A549 (cell line): ENCODE measurements around the gene PCBP3. TPM values are rescaled to one million over a fixed set of nuclear protein-coding genes. Genes with fewer than 3 reads are reported as not detected.

Experiments
- ATAC-seq, 2 experiments: fragments of 200-7000 bp in 1 of 2; fragments of >200 bp in 1 of 2; cut with Nextera tagmentation in 1 of 2; cut with Tn5 transposase in 1 of 2; 3 replicates each; pipeline versions ENCODE4 v1.8.0 to v1.9.1; 2018 to 2020; ENCODE audit warnings: mild to moderate bottlenecking in 1 of 2, moderate library complexity in 1 of 2
- CTCF ChIA-PET: fragments of 300-600 bp; sonication (Branson Sonifier 250); formaldehyde crosslinking; extraction: SDS; loops from one replicate; lab custom pipeline; 2021; ENCODE audit warnings: antibody characterized with exemption, inconsistent platforms; lab: Yijun Ruan, JAX
- POLR2A ChIA-PET: fragments of 350-600 bp; formaldehyde crosslinking; extraction: SDS; loops from one replicate; lab custom pipeline; 2021; ENCODE audit warnings: antibody characterized with exemption, inconsistent platforms; lab: Yijun Ruan, JAX
- DNase-seq, 2 experiments: peaks; one replicate each; pipeline versions ENCODE4 v3.0.0 to v3.0.0-alpha.2; 2011 to 2016; ENCODE audit warnings: low read depth in 1 of 2, low spot score in 1 of 2
- FAIRE-seq: peaks from 2 replicates; lab custom pipeline; 2011; peaks lifted over from hg19 to GRCh38; lab: Jason Lieb, UNC
- H3K27ac ChIP-seq, 2 experiments: fragments of >200 bp; sonication (Bioruptor Twin); formaldehyde crosslinking; 3 replicates each; pipeline ENCODE4 v1.5.1; 2016 to 2017
- H3K4me1 ChIP-seq: fragments of >200 bp; sonication (Bioruptor Twin); formaldehyde crosslinking; 3 replicates; pipeline ENCODE4 v1.6.1; 2016
- H3K4me2 ChIP-seq: fragments of >200 bp; sonication (Bioruptor Twin); formaldehyde crosslinking; 3 replicates; pipeline ENCODE4 v1.6.1; 2016
- H3K4me3 ChIP-seq: fragments of >200 bp; sonication (Bioruptor Twin); formaldehyde crosslinking; 3 replicates; pipeline ENCODE4 v1.5.1; 2016
- H3K9me3 ChIP-seq: fragments of >200 bp; sonication (Bioruptor Twin); formaldehyde crosslinking; 3 replicates; pipeline ENCODE4 v1.6.1; 2016
- BHLHE40 ChIP-seq: IDR thresholded peaks from 2 replicates; pipeline ENCODE4 v1.6.1; 2012; ENCODE audit warnings: low read depth, low read length, inconsistent platforms
- CBX2 ChIP-seq: fragments of 200-600 bp; sonication (generic); IDR thresholded peaks from 2 replicates; pipeline ENCODE4 v1.6.1; 2016; ENCODE audit warnings: low read depth, mild to moderate bottlenecking, borderline replicate concordance
- CBX8 ChIP-seq: fragments of 200-600 bp; sonication (generic); IDR thresholded peaks from 2 replicates; pipeline ENCODE4 v1.6.1; 2016
- CHD2 ChIP-seq: fragments of 150-350 bp; IDR thresholded peaks from 2 replicates; pipeline ENCODE4 v1.6.1; 2014; ENCODE audit warnings: low read length; ENCODE audit not compliant: partially characterized antibody
- CTCF ChIP-seq: fragments of >200 bp; sonication (Bioruptor Twin); formaldehyde crosslinking; IDR thresholded peaks from 3 replicates; pipeline ENCODE4 v1.5.1; 2016
- E2F6 ChIP-seq: IDR thresholded peaks from 2 replicates; pipeline ENCODE4 v1.6.1; 2012; ENCODE audit warnings: low read depth, borderline replicate concordance
- EP300 ChIP-seq, 2 experiments: fragments of >200 bp; sonication (Bioruptor Twin); formaldehyde crosslinking; IDR thresholded peaks; 2 replicates in 1 of 2; 3 replicates in 1 of 2; pipeline ENCODE4 v1.6.1; 2016 to 2017
- ESRRA ChIP-seq: fragments of 150-350 bp; IDR thresholded peaks from 2 replicates; pipeline ENCODE4 v1.6.1; 2014; ENCODE audit warnings: mild to moderate bottlenecking, low read length, borderline replicate concordance
- GATA3 ChIP-seq: IDR thresholded peaks from 2 replicates; pipeline ENCODE4 v1.6.1; 2012; ENCODE audit warnings: borderline replicate concordance
- HOXA7 ChIP-seq: fragments of 250-450 bp; sonication (Bioruptor Pico); IDR thresholded peaks from 2 replicates; pipeline ENCODE4 v1.5.0; 2020; ENCODE audit warnings: mild to moderate bottlenecking, moderate library complexity
- HOXB5 ChIP-seq: fragments of 250-450 bp; sonication (Bioruptor Pico); IDR thresholded peaks from 2 replicates; pipeline ENCODE4 v1.5.0; 2020; ENCODE audit warnings: mild to moderate bottlenecking, moderate library complexity
- NFE2L2 ChIP-seq: fragments of 150-350 bp; conservative IDR thresholded peaks from 2 replicates; pipeline ENCODE4 v1.6.1; 2014; ENCODE audit warnings: low read length
- NPAS2 ChIP-seq: fragments of 250-450 bp; sonication (Bioruptor Pico); IDR thresholded peaks from 2 replicates; pipeline ENCODE4 v1.8.0; 2022; ENCODE audit warnings: mild to moderate bottlenecking, moderate library complexity, borderline replicate concordance
- RAD21 ChIP-seq, 2 experiments: fragments of >200 bp in 1 of 2; sonication (Bioruptor Twin) in 1 of 2; formaldehyde crosslinking in 1 of 2; IDR thresholded peaks in 1 of 2; conservative IDR thresholded peaks in 1 of 2; 2 replicates in 1 of 2; 3 replicates in 1 of 2; pipeline ENCODE4 v1.6.1; 2012 to 2018; ENCODE audit warnings: inconsistent platforms in 1 of 2
- REST ChIP-seq: fragments of 200-600 bp; sonication (generic); IDR thresholded peaks from 2 replicates; pipeline ENCODE4 v1.6.1; 2016; ENCODE audit warnings: antibody characterized with exemption, mild to moderate bottlenecking, moderate library complexity
- RFX5 ChIP-seq: fragments of 450-650 bp; IDR thresholded peaks from 2 replicates; pipeline ENCODE4 v1.7.1; 2014; ENCODE audit warnings: antibody characterized with exemption, mild to moderate bottlenecking, moderate library complexity
- SMC3 ChIP-seq: fragments of >200 bp; sonication (Bioruptor Twin); formaldehyde crosslinking; IDR thresholded peaks from 3 replicates; pipeline ENCODE4 v1.6.1; 2018; ENCODE audit warnings: inconsistent platforms
- SREBF2 ChIP-seq: fragments of 450-650 bp; IDR thresholded peaks from 2 replicates; pipeline ENCODE4 v1.6.1; 2014; ENCODE audit warnings: mild to moderate bottlenecking, moderate library complexity
- TP53 ChIP-seq: fragments of 250-450 bp; sonication (Bioruptor Pico); IDR thresholded peaks from 2 replicates; pipeline ENCODE4 v1.5.0; 2021; ENCODE audit warnings: mild to moderate bottlenecking, moderate library complexity
- ZFP36 ChIP-seq: fragments of 450-650 bp; IDR thresholded peaks from 2 replicates; pipeline ENCODE4 v1.6.1; 2014; ENCODE audit warnings: borderline replicate concordance; ENCODE audit not compliant: partially characterized antibody
- ZSCAN20 ChIP-seq: fragments of 250-450 bp; sonication (Bioruptor Pico); IDR thresholded peaks from 2 replicates; pipeline ENCODE4 v1.8.0; 2022; ENCODE audit warnings: mild to moderate bottlenecking, moderate library complexity
- WGBS: methylation state at CpG from one replicate; pipeline ENCODE4 v1.1.6; 2017; ENCODE audit errors: missing lambda C conversion rate; 5-methylcytosine and 5-hydroxymethylcytosine counted together
- polyA plus RNA-seq, 4 experiments: library from polyadenylated mRNA; depleted of rRNA in 3 of 4; stranded (reverse); fragments of >200 nt; fragmentation: RNase III in 1 of 4; extraction: RNeasy Plus Mini Kit Qiagen cat#74134 plus additional on column Dnase treatment in 1 of 4; gene quantifications; 2 replicates in 3 of 4; 3 replicates in 1 of 4; pipeline ENCODE4 v1.2.3, GENCODE V29; 2011 to 2017

The PCBP3 gene
- polyA plus RNA-seq, 2 of the 4 experiments (the other 2 are of a cell fraction) = 0.30 to 0.34 TPM

- no peaks in the 10 kb centered on the region for H3K9me3 ChIP-seq
- no peaks in the 10 kb centered on the region for H3K4me1 ChIP-seq
- ChIA-PET CTCF (no interaction called here), POLR2A (no interaction called here)
- no peak for FAIRE-seq
- no peak for ATAC-seq
- TF ChIP-seq NPAS2 (CRISPR knock-in tag) = no peak
- TF ChIP-seq, all 56 proteins: peak for 0
- H3K27ac ChIP-seq = no peak overlapping the region
- 60% methylated on average over 6 of the region's 7 CpGs for WGBS
- no peak for DNase-seq
- no peak overlapping the region for H3K4me2 ChIP-seq
- H3K4me3 ChIP-seq = no peak overlapping the region
Observed at GRCh38 chr21:45930792-45931191, 287.3 kb downstream of the PCBP3 start.

- CTCF ChIA-PET = no interaction called here
- ATAC-seq (no peak), FAIRE-seq (no peak), DNase-seq (no peak)
- Histone ChIP-seq H3K4me2 (no peak overlapping the region), H3K4me1 (no peaks in the 10 kb centered on the region), H3K4me3 (no peak overlapping the region), H3K27ac (no peak overlapping the region), H3K9me3 (no peaks in the 10 kb centered on the region)
- WGBS = 60% methylated on average over 15 of the region's 23 CpGs
- POLR2A ChIA-PET = no interaction called here
- TF ChIP-seq REST (no peak), SREBF2 (no peak), NFE2L2 (no peak), ESRRA (no peak), BHLHE40 (no peak), TP53 (CRISPR knock-in tag) (no peak), RFX5 (no peak), CBX2 (no peak), NPAS2 (CRISPR knock-in tag) (no peak)
Observed at GRCh38 chr21:45931397-45931969, 288.0 kb downstream of the PCBP3 start.

DNA sequence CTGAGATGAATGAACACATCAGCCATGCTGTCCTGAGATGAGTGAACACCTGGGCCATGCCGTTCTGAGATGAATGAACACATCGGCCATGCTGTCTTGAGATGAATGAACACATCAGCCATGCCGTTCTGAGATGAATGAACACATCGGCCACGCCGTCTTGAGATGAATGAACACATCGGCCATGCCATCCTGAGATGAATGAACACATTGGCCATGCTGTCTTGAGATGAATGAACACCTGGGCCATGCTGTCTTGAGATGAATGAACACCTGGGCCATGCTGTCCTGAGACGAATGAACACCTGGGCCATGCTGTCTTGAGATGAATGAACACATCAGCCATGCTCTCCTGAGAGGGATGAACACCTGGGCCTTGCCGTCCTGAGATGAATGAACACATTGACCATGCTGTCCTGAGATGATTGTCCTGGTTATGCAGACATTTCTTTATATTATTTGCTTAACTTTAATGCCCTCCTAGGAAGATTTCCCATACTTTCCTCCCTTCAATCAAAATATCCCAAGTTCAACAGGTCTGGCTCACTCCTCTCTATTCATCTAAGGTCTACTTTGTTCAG, 289.5 kb downstream of the PCBP3 start:
- FAIRE-seq (no peak), ATAC-seq (no peak), DNase-seq (no peak)
- ChIA-PET CTCF (no interaction called here), POLR2A (no interaction called here)
- H3K9me3 ChIP-seq = no peaks in the 10 kb centered on the region
- 40% methylated on average over 7 of the region's 9 CpGs for WGBS
- H3K27ac ChIP-seq = no peak overlapping the region
- no peak overlapping the region for H3K4me3 ChIP-seq
- no peaks in the 10 kb centered on the region for H3K4me1 ChIP-seq
- no peak overlapping the region for H3K4me2 ChIP-seq
- TF ChIP-seq EP300 (IDR thresholded peaks at IDR 0.05) (no peak), CHD2 (no peak), E2F6 (no peak), SREBF2 (no peak), HOXB5 (CRISPR knock-in tag) (no peak), TP53 (CRISPR knock-in tag) (no peak), RAD21 (conservative IDR thresholded peaks at IDR 0.05 in 1 of 2, IDR thresholded peaks at IDR 0.05 in 1 of 2) (no peak), ZSCAN20 (no peak), GATA3 (no peak), CBX8 (no peak), SMC3 (no peak), REST (no peak), CBX2 (no peak), BHLHE40 (no peak), ZFP36 (no peak), CTCF (no peak), HOXA7 (no peak)
